Glomerular endothelial cell (primary cell): ENCODE data around the gene OSBPL3. TPM values are rescaled to one million over a fixed set of nuclear protein-coding genes. Genes with fewer than 3 reads are reported as not detected.

Experiments used
- DNase-seq: peaks from one replicate; pipeline ENCODE4 v3.0.0-alpha.2; 2011; ENCODE audit warnings: low read depth, low spot score; ENCODE audit errors: extremely low read depth
- total RNA-seq: library from RNA; depleted of rRNA; stranded (reverse); fragments of >200 nt; gene quantifications from 2 replicates; pipeline ENCODE4 v1.2.3, GENCODE V29; 2015

The OSBPL3 gene
- total RNA-seq, 1 donor from 2014 or later, result 22.5 TPM

DNA sequence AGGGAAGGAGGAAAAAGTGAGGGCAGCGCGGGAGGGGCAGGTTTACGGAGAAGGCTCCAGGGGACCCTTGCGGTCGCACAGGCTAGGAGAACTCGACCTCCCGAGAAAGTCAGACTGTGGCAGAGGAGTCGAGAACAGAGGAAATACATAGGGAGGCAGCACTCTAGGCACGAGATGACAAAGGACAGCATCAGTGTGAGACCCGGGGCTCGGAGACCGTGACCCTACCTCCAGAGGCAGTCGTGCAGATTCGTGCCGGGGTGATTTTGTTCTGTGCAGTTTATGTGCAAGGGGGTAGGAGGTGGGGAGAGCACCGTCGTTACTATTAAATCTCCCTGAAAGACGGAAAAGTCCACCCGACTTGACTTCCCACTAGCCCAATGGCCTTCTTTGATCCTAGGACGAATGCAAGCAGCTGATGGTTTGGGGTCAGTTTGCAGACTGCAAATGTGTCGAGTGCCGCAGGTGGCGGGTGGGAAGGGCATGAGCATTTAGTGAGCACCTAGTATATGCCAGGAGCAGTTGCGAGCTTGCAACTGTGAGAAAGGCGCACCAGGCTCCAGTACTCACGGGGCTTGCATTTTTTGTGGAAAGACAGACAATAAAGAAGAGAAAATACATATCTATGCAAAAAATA, 674 bp upstream of the OSBPL3 start:
- no peak for DNase-seq

- DNase-seq, result no peak
These were observed 512 bp downstream of the OSBPL3 start for GRCh38 chr7:24979470-24979862.

DNA sequence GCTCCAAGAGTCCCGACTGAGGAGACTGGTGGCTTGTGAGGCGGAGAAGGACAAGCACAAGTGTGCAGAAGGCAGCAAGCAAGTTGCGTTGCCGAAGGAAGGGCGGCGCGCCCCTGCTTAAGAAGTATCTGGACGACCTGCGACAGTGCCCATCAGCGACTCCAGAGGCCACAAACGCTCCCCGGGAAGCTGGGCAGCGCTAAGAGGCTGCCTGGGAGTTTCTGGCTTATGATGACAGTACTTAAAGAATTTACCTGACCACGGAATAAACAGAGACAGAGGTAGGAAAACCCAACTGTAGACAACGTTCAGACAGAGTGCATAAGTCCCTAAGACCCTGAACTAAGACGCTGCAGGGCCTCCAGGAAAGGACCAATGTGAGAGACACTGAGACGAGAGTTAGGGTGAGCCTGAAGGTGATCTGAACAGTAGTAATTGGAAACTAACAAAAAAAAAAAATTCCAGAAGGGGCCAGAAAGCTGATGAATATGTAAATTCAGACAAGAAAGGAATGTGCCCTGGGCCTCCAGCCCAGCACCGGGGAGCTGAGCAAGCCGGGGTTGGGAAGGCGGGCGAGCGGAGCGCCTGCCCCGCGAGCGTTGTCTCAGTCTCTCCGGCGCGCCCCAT, 1.0 kb downstream of the OSBPL3 start:
- no peak for DNase-seq

GRCh38 chr7:24975644-24976260, 4.2 kb downstream of the OSBPL3 start:
- DNase-seq, result no peak

- DNase-seq, result no peak
These were observed 4.8 kb downstream of the OSBPL3 start for GRCh38 chr7:24975172-24975571.

GRCh38 chr7:24974026-24974832, 5.7 kb downstream of the OSBPL3 start:
- DNase-seq, result no peak

DNA sequence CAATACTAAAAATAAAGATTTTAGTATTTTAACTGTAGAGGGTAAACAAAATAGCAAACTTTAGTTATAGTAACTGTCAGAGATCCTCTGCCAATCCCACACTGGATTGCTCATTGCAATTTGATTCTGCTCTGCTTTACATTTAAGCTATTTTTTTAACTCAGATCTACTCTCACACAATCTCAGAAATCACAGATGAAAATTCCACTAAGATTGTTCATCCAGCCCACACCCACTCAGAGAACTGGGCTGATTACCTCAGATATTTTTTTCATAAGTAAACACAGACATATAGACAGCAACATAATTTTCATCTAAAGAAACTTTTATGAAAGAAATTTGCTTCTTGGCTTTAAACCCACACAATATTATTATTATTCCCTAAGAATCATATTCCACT, 7.0 kb downstream of the OSBPL3 start:
- DNase-seq, result no peak

DNA sequence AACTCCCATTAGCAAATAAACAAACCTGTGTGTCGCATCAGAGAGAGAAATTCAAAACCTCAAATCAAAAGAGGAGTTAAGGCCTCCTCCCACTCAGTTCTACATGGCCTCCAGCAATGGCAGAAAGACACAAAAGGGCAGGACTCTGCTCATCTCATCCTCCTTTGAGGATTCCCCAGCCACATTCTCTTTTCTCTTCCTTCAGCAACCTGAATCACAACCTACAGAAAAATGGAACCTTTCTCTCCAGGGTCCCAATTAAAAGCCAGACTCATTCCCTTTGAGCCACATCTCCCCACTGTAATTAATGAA, 7.9 kb downstream of the OSBPL3 start:
- no peak for DNase-seq

GRCh38 chr7:24971333-24972165, 8.4 kb downstream of the OSBPL3 start:
- DNase-seq, result no peak

DNA sequence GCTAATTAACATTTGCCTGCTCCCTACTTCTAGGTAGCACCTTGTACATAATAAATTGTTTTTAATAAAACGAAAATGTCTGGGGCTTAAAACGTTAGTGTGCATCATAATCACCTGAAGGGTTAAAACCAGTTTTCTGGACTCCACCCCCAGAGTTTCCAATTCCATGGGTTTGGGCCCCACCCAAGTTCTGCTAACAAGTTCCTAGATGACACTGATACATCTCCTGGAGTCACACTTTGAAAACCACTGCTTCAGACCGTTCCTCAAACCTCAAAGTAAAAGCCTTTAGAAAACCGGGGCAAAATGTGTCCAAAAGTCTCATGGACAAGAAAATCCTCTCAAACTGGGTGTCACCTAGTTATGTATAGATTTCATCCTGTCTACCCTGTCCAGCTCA, 9.3 kb downstream of the OSBPL3 start:
- no peak for DNase-seq

DNA sequence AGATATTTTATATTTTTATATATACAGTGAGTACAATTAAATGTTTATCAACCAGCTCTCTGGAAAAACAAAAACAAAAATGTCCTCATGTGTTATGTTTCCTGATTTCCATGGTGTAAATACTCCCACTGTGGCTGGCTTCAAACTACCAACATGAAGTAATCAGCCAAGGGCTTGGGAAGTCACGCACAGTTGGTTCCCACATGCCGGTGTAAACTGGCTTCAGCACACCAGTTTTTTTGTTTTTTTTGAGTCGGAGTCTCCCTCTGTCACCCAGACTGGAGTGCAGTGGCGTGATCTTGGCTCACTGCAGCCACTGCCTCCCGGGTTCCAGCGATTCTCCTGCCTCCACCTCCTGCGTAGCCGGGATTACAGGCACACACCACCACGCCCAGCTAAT, 11.8 kb downstream of the OSBPL3 start:
- no peak for DNase-seq

DNA sequence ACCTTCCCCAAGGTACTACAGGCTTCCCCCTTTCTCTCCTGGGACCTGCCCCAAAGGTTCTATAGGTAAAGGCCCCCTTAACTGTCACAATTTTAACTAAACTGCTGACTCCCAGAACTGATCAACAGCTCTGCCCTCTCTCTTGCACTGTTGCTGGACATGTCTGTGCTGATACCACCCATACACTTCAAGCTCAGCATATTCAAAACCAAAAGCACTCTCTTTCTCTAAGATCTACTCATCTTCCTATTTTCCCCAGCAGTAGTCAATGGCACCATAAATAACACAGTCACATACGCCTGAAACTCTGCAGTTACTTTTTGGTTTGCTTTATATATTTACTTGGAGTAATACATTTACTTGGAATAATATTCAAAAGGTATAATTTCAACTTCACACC, 12.3 kb downstream of the OSBPL3 start:
- DNase-seq, result no peak

DNA sequence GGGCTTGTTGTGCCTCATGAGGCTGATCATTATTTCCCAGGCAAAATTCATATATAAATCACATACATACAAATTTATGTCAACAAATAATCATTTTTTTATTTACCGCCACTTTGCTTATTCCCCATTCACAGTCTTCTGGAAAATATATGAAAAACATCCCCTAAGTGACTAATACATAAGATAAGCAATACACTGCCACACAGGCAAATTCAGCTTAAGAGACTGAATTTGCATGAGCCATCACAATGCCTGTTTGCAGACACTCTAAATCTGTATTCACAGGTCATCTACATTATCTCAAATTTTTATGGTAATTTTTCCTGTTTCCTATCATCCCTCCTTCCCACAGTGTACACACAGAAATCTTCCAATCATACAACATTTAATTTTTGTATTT, 13.2 kb downstream of the OSBPL3 start:
- no peak for DNase-seq

GRCh38 chr7:24965831-24966708, 13.9 kb downstream of the OSBPL3 start:
- DNase-seq, result no peak

- DNase-seq, result no peak
These were observed 15.8 kb downstream of the OSBPL3 start for GRCh38 chr7:24964191-24964590.

DNA sequence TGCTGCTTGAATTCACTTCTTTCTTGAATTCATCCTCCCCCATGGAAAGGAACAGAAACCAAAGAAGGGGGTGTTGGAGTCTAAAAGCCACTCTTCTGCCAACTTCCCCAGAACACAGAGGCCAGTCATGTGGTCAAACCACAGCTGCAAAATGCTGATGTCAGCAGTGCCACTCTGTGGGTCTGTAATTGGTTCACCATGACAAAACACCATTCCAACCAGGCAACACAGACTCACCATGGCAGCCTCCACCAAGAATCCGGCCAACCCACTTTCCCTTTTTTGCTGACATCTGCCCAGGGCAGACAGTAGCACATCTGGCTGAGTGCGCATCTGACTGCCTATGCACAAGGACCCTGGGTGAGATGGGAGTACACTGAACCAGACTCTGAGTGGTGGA, 16.8 kb downstream of the OSBPL3 start:
- no peak for DNase-seq

DNA sequence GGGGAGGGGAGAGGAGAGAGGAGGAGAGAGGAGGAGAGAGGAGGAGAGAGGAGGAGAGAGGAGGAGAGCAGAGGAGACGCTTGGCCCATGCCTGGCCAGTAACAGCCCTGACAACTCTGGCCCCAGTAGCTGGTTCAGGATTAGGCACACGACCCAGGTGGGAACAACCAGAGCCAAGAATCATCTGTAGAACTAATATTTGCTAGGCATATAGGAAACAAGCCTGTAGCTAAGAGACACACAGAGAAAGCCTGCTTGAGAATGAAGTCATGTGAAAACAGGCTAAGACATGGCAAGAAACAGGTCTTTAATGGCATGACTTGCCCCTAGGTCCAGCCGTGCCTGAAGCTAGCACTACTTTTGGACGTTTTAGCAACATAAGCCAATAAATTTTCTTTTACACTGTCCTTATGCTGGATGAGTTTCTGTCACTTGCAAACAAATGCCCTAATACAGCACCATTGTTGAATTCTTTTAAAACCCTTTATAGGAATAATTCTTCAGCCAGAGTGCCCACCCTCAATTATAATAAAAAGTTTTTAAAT, 17.5 kb downstream of the OSBPL3 start:
- no peak for DNase-seq

GRCh38 chr7:24959735-24960485, 20.1 kb downstream of the OSBPL3 start:
- no peak for DNase-seq

DNA sequence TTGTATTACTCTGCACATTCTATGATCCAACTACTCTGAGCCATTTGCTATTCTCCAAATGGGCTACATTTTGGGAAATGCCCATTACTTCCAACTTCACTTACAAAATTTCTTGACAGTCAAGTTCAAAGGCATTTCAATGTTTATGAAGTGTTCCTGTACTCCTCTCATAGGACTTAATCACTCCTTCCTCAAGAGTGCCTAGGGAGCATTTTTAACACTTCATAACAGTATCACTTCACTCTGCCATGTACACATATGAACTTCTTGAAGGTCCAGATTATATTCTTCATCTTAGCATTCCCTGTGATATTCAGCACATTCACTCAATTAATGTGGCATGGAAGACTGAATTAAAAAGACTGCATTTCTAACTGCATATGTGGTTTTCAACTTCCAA, 21.6 kb downstream of the OSBPL3 start:
- no peak for DNase-seq
